GM13976 (cell line): ENCODE data around the gene FAM131A.

Experiments
- DNase-seq: peaks from one replicate; pipeline ENCODE4 v3.0.0; 2012; ENCODE audit warnings: low spot score
- CTCF ChIP-seq: IDR thresholded peaks from 2 replicates; pipeline ENCODE4 v1.5.1; 2012; ENCODE audit warnings: borderline replicate concordance, mild to moderate bottlenecking; ENCODE audit not compliant: insufficient read depth; ENCODE audit errors: extremely low read depth, missing control alignments, control extremely low read depth
- in situ Hi-C: fragments of 300-500 bp; cut with MboI; formaldehyde crosslinking; loops from one replicate; pipeline ENCODE4 v1.12.0; 2022; ENCODE audit warnings: low sequenced_read_pairs, mixed read lengths, inconsistent platforms; ENCODE audit not compliant: unreplicated experiment

Gene FAM131A

GRCh38 chr3:184334470-184335158 lies 2.8 kb upstream of the FAM131A start:
- no peak for TF ChIP-seq CTCF
- DNase-seq = no peak
- in situ Hi-C loops = no loop called here

GRCh38 chr3:184335291-184335660 lies 2.1 kb upstream of the FAM131A start:
- in situ Hi-C loops = no loop called here
- TF ChIP-seq CTCF = no peak
- DNase-seq = peak; percentile 57

- in situ Hi-C loops = no loop called here
- peak; percentile 92 for DNase-seq
- TF ChIP-seq CTCF = no peak
These were observed 1.5 kb upstream of the FAM131A start for GRCh38 chr3:184335661-184336546.

- peak; percentile 60 for DNase-seq
- no peak for TF ChIP-seq CTCF
- in situ Hi-C loops = no loop called here
These were observed 627 bp upstream of the FAM131A start for GRCh38 chr3:184336547-184337398.

GRCh38 chr3:184337981-184338380 lies 581 bp downstream of the FAM131A start:
- no peak for TF ChIP-seq CTCF
- in situ Hi-C loops = no loop called here
- no peak for DNase-seq

GRCh38 chr3:184338511-184338945 lies 1.1 kb downstream of the FAM131A start:
- DNase-seq = no peak
- in situ Hi-C loops = no loop called here
- no peak for TF ChIP-seq CTCF
